HG03565 (cell line): ENCODE data around the gene MTHFD1.

ENCODE experiments used
- ATAC-seq: cut with Tn5 transposase; IDR thresholded peaks from one replicate; pipeline ENCODE4 v1.9.1; 2021; ENCODE audit warnings: mild to moderate bottlenecking, moderate library complexity; ENCODE audit not compliant: unreplicated experiment

The MTHFD1 gene

DNA sequence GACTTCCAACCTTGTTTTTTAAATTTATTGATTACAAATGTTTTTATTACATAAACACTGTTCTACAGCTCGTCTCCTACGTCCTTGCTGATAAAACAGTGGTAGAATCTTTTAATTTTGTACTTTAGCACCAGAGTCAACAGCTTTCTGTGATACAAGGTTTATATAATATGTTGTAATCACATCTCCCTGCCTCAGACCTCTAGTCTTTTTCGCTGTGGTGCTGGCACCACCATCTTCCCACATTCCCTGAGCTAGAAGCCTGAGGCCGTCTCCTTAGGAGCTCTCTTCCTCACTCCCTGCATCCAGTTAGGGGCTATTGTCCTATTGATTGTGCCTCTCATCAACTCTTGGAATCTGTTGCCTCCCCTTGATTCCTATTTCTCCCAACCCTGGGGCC, 17.1 kb downstream of the MTHFD1 start:
- no peak for ATAC-seq

GRCh38 chr14:64407329-64407728, 19.2 kb downstream of the MTHFD1 start:
- no peak for ATAC-seq

DNA sequence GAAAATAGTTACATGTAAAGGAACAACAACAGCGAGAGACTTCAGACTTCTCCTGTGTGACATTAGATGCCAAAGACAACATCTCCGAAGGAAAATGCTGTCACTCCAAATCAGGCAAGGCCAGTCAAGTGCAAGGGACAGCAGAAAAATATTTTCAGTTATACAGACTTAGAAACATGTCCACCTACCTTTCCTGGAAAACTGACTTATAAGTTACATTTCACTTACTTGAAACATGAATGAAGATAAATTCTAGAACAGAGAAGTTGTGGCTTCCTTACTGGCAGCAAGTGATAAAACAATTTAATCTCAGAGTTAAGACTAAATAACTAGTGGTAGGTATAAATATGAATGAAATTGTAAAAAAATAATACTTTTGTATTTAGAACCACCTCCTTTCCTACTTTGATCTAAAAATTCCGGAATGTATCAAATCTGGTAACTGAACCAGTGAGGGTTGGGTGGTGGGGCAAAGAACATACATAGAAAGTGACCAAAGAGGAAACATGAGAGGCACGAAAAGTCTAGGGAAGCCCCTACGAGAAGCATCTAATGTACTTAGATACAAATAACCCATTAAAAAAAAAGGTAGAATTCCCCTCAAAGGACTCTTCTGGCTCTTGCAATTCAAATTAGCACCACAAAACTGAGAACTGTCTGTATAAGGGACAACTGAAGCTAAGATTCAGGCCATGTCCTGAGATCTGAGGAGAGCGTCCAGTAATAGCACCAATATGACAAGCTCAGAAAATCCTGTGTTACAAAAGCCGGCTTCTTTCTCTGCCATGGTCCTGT, 21.2 kb downstream of the MTHFD1 start:
- ATAC-seq, result peak; percentile 48

DNA sequence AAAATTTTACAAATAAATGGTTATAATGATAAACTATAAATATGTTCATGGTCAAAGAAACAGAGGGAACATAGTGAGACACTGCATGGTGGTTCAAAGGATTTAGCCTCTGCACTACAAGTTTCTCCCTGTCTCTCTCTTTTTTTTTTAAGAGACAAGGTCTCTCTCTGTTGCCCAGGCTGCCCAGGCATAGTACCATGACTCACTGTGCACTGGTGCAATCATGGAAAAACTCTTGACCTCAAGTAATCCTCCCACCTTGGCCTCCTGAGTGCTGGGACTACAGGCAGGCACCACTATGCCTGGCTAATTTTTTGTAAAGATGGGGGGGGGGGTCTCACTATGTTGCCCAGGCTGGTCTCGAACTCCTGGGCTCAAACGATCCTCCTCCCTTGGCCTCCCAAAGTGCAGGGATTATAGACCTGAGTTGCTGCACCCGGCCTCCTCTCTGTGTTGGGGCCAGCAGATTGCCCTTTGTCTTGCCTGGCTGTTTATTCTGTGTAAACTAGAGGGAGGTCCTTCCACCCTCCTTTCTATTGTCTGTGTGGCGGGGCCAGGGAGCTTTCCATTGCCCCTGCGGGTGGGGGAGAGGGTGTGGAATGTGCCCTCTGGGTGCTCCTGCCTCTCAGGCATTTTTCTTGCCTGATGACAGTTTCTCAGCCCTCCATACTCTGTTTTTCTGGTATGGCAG, 22.1 kb downstream of the MTHFD1 start:
- no peak for ATAC-seq

DNA sequence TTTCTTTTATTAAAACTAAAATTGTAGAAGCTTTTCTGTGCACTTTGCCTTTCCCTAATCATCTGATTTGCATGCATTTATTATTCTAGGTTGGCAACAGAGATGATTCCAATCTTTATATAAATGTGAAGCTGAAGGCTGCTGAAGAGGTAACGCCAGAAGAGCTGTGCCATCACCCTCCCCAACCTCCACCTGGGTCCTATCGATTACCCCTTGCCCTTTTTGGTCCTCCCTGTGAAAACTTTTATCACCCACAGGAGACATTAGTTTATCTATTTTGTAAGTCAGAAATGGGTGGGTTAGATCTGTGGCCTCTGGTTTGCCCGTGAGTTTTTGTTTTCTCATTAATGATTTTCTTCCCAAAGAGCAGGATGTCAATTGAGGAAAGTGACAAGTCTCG, 22.8 kb downstream of the MTHFD1 start:
- ATAC-seq, result no peak

- no peak for ATAC-seq
Measured at GRCh38 chr14:64412237-64412636, 24.1 kb downstream of the MTHFD1 start.

DNA sequence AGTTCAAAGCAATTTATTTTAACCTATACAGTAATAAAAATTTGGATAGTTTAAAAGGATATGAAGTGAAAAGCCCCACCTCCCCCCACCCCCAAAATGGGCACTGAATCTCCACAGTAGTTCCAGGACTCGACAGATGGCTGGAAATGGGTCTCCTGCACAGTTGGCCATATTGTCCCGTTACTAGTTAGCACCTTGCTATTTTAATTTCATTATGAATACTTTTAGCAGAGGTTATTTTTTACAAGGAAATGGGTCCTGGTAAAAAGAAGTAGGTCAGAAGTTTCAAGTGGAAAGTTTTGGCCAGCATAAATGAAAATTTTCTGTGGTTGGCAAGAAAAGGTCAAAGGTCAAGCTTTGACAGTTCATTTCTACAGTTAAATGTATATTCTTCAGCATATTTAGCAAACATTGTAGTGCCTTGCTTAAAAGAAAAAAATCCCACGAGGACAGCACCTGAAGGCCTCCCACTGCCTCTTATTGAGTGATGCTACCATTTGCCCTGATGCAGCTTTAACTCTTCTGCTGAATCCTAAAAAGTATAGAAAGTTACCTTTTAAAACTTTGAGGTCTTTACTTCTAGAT, 28.3 kb downstream of the MTHFD1 start:
- no peak for ATAC-seq

- no peak for ATAC-seq
Measured at GRCh38 chr14:64417055-64417770, 29.1 kb downstream of the MTHFD1 start.

DNA sequence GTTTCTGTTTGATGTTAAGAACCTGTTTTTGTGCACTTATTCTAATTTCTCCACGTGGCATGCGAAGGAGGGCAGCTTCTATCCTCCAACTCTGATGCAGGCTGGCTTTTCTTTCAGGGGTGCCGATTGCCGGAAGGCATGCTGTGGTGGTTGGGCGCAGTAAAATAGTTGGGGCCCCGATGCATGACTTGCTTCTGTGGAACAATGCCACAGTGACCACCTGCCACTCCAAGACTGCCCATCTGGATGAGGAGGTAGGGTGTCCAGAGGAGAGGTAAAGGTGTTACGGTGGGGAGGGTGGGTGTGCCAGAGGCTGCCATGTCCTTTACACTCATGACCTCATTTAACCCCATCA, 29.6 kb downstream of the MTHFD1 start:
- ATAC-seq, result no peak

- ATAC-seq, result no peak
Measured at GRCh38 chr14:64419003-64419402, 30.9 kb downstream of the MTHFD1 start.

DNA sequence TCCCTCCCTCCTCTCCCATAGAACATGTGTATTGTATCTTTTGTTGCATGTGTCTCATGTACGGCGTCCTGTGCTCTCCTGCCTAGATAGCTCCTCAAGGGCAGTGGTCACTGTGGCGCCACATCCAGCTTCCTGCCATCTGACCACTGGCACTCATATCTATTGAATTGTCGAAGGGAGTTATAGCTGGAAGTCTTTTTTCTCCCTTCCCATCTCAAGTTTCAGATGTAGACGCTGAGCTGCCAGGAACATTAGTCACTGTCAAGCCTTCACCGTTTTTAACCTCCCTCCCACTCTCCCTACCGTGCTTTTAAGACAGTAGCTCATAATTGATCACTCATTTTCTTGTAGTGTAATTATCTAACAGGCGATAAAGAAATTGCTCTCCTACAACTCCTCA, 33.0 kb downstream of the MTHFD1 start:
- ATAC-seq, result no peak

GRCh38 chr14:64422005-64422404, 33.9 kb downstream of the MTHFD1 start:
- ATAC-seq, result no peak

DNA sequence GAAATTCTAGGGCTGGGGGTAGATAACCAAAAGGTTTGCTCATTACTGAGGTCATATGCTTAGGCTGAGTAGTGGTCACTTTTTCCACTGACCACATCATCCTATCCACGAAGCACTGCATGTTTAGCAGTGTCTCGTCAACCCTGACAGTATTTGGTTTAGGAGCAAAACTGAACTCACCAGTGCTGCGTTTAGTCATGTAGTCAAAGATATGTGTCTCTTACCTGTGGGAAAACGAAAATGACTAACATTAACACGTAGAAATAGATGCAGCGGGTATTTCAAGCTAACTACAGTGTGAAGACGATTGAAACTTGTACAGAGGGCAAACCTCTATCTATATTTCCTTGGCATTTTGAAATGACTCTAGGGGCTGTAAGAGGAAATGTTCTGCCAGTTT, 34.6 kb downstream of the MTHFD1 start:
- ATAC-seq, result peak; percentile 64

GRCh38 chr14:64423987-64424386, 35.8 kb downstream of the MTHFD1 start:
- no peak for ATAC-seq

DNA sequence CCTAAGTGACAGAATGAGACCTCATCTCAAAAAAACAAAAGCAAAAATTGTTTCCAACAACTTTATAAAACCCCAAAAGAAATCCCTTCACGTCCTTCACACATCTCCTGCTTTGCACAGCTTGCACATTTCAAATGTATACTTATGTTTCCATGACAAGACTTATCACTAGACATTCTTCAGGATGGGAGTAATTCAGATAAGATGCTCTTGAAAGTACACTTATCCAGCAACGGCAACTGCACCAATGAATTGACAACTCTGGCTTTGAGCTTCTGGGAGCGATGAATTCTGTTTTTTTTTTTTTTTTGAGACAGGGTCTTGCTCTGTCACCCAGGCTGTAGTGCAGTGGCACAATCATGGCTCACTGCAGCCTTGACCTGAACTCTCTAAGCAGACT, 46.4 kb downstream of the MTHFD1 start:
- no peak for ATAC-seq

DNA sequence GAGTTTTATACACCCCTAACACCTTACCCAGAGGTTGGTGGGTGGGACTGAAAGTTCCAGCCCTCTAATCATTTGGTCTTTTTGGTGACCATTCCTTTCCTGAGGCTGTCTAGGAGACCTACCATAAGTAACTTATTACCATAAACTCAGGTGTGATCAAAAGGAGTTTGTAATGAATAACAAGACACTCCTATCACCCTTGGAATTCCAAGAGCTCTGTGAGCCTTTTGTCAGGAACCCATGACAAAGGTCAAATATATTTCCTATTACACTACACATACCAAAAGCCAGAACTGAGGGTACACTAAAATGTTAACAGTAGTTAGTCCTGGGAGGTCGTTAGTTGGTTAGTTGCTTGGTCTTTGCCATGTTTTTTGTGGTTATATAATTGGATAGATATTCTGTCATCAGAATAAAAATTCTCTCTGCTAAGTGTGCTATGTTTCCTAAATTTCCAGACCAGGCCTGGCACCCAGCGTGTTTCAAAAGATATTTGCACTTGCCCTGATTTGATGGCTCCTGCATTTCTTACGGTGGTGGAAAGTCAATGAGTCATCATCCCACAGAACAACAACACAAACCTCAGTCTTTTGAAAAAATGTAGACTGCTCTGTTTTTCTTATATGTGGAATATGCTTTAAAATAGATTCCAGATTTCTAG, 50.2 kb downstream of the MTHFD1 start:
- ATAC-seq, result no peak

- ATAC-seq, result no peak
Measured at GRCh38 chr14:64439141-64439540, 51.0 kb downstream of the MTHFD1 start.

- ATAC-seq, result no peak
Measured at GRCh38 chr14:64440494-64440893, 52.3 kb downstream of the MTHFD1 start.

- ATAC-seq, result no peak
Measured at GRCh38 chr14:64442300-64442988, 54.3 kb downstream of the MTHFD1 start.

- ATAC-seq, result no peak
Measured at GRCh38 chr14:64444140-64444539, 56.0 kb downstream of the MTHFD1 start.
